Measurements from ENCODE around the gene CUX1.

Gene CUX1

DNA sequence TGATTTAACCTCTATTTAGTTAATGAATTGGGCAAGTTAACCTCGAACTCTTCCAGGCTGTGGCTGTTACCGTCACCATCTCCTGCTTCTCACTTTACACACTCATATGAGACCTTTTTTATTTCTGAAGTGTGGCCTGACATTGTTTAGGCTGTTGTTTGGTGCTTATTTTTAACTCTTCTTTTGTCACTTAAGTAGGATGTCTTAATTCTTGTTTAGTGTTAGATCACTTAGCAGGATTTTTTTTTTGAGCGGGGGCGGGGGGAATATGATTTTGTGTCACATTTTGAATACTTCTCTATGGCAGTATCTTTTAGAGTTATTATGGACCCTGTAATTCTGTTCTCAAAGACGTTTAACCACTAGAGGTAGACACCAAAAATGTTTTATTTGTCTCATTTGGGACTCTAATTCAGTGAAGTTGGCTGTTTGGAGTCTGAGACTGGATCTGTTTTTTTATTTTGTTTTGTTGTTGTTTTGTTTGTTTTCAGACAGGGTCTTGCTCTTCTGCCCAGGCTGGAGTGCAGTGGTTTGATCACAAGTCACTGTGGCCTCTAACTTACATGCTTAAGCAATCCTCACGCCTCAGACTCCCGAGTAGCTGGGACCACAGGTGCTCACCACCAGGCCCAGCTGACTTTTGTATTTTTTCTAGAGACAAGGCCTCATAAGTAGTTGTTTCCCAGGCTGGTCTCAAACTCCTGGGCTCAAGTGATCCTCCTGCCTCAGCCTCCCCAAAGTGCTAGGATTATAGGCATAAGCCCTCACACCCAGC lies 73.5 kb downstream of the CUX1 start:
- Histone ChIP-seq H3K9ac (ENCODE audit: low read depth, low read length) (no peak overlapping the region), H3K9me3 (ENCODE audit: control insufficient read depth, insufficient read depth, low read length) (no peaks in the 10 kb centered on the region; the same call in 1 of the 2 replicates), H3K4me1 (ENCODE audit: insufficient read depth, low read length) (0 out of 2 replicates have a peak, but pooled peaks cover 5% of the 10 kb centered on the region), H3K36me3 (ENCODE audit: insufficient read depth, low read length) (no peaks in the 10 kb centered on the region)

DNA sequence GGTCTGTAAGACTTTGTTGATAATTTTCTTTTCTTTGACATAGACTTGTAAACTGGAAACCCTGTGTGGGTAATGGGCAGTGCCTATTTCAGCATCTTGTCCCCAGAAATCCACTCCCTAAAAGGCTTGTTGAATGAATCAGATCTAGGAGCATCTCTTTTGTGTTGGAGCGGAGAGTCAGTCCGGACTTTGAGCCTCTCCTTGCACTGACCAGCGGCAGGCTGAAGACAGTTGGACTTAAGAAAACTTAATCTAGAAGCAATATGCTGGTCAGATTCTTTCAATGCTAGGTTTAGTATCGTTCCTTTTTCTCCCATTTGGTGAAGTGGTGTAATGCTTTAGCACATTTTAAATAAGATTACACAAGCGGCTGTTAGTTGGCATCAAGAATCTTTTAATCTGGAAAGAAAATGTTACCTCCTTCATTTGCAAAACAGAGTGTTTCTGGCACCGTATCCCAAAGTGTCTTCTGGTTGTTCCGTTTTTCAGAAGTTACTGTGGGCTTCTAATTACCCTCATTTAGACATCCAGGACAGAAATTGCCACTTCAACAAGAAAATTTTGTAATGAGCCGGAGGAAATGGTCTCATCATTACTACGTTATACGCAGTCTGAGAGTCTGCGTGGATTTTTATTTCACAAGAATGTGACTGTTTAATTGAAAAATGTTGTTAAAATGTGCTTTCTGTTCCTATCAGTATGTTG lies 74.7 kb downstream of the CUX1 start:
- Histone ChIP-seq H3K9me3 (ENCODE audit: control insufficient read depth, insufficient read depth, low read length) (no peaks in the 10 kb centered on the region; the same call in 1 of the 2 replicates), H3K9ac (ENCODE audit: low read depth, low read length) (no peak overlapping the region), H3K36me3 (ENCODE audit: insufficient read depth, low read length) (no peaks in the 10 kb centered on the region), H3K4me1 (ENCODE audit: insufficient read depth, low read length) (peaks cover 8% of the 10 kb centered on the region; the same call in 1 of the 2 replicates)

GRCh38 chr7:101893341-101894082 lies 76.1 kb downstream of the CUX1 start:
- H3K4me1 ChIP-seq (ENCODE audit: insufficient read depth, low read length) = peaks cover 8% of the 10 kb centered on the region; the same call in 1 of the 2 replicates
- H3K9me3 ChIP-seq (ENCODE audit: control insufficient read depth, insufficient read depth, low read length) = no peaks in the 10 kb centered on the region; the same call in 1 of the 2 replicates
- no peaks in the 10 kb centered on the region for H3K36me3 ChIP-seq (ENCODE audit: insufficient read depth, low read length)
- no peak overlapping the region for H3K9ac ChIP-seq (ENCODE audit: low read depth, low read length)

GRCh38 chr7:101896316-101896715 lies 78.9 kb downstream of the CUX1 start:
- Histone ChIP-seq H3K4me1 (ENCODE audit: insufficient read depth, low read length) (peaks cover 8% of the 10 kb centered on the region; the same call in 1 of the 2 replicates), H3K9ac (ENCODE audit: low read depth, low read length) (no peak overlapping the region), H3K36me3 (ENCODE audit: insufficient read depth, low read length) (no peaks in the 10 kb centered on the region), H3K9me3 (ENCODE audit: control insufficient read depth, insufficient read depth, low read length) (no peaks in the 10 kb centered on the region; the same call in 1 of the 2 replicates)

DNA sequence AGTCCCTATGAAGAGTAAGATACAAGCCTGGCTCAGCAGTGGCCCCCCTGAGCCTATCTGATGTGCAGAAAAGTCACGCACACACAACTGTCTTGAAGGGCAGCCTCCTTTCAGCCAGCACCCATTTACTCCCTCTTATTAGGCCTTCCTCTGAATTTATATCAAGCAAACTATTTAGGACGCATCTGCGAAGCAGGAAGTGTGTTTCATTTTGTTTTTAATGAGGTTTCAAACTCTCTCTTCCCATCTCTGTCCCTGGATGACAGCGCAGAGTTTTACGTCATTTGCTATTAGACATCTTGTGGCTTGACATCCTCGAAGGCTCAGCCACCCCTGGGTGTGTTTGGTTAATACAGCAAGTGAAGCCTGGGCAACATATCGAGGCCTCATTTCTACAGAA lies 79.5 kb downstream of the CUX1 start:
- H3K9me3 ChIP-seq (ENCODE audit: control insufficient read depth, insufficient read depth, low read length) = no peaks in the 10 kb centered on the region; the same call in 1 of the 2 replicates
- H3K9ac ChIP-seq (ENCODE audit: low read depth, low read length) = no peak overlapping the region
- H3K36me3 ChIP-seq (ENCODE audit: insufficient read depth, low read length) = no peaks in the 10 kb centered on the region
- peaks cover 6% of the 10 kb centered on the region; the same call in 1 of the 2 replicates for H3K4me1 ChIP-seq (ENCODE audit: insufficient read depth, low read length)

- H3K4me1 ChIP-seq (ENCODE audit: insufficient read depth, low read length) = peaks cover 3% of the 10 kb centered on the region; the same call in 1 of the 2 replicates
- H3K9ac ChIP-seq (ENCODE audit: low read depth, low read length) = no peak overlapping the region
- no peaks in the 10 kb centered on the region; the same call in 1 of the 2 replicates for H3K9me3 ChIP-seq (ENCODE audit: control insufficient read depth, insufficient read depth, low read length)
- H3K36me3 ChIP-seq (ENCODE audit: insufficient read depth, low read length) = no peaks in the 10 kb centered on the region
Measured at GRCh38 chr7:101898106-101898505, 80.7 kb downstream of the CUX1 start.

GRCh38 chr7:101899616-101900015 lies 82.2 kb downstream of the CUX1 start:
- Histone ChIP-seq H3K9me3 (ENCODE audit: control insufficient read depth, insufficient read depth, low read length) (no peaks in the 10 kb centered on the region; the same call in 1 of the 2 replicates), H3K9ac (ENCODE audit: low read depth, low read length) (no peak overlapping the region), H3K36me3 (ENCODE audit: insufficient read depth, low read length) (no peaks in the 10 kb centered on the region), H3K4me1 (ENCODE audit: insufficient read depth, low read length) (peaks cover 3% of the 10 kb centered on the region; the same call in 1 of the 2 replicates)

DNA sequence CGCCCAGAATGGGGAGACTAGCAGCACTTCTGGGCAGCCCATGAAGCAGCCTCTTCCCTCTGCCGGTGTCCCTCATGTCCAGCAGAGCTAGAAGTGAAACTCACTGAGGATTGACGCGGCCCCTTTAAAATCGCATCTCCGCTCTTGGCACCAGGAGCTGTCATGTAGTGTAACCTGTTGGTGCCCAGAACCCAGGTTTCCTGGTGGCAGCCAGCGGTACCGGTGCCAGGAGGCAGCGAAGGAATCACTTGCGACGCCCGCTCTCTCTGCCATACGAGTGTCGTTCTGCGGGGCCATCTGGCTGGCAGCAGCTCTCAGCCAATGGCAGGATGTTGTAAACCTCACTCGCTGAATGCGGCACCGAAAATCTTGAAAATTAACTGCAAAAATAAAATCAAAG lies 82.7 kb downstream of the CUX1 start:
- peaks cover 3% of the 10 kb centered on the region; the same call in 1 of the 2 replicates for H3K4me1 ChIP-seq (ENCODE audit: insufficient read depth, low read length)
- H3K36me3 ChIP-seq (ENCODE audit: insufficient read depth, low read length) = no peaks in the 10 kb centered on the region
- no peaks in the 10 kb centered on the region; the same call in 1 of the 2 replicates for H3K9me3 ChIP-seq (ENCODE audit: control insufficient read depth, insufficient read depth, low read length)
- H3K9ac ChIP-seq (ENCODE audit: low read depth, low read length) = no peak overlapping the region

- H3K9me3 ChIP-seq (ENCODE audit: control insufficient read depth, insufficient read depth, low read length) = no peaks in the 10 kb centered on the region
- H3K9ac ChIP-seq (ENCODE audit: low read depth, low read length) = no peak overlapping the region
- no peaks in the 10 kb centered on the region for H3K4me1 ChIP-seq (ENCODE audit: insufficient read depth, low read length)
- no peaks in the 10 kb centered on the region for H3K36me3 ChIP-seq (ENCODE audit: insufficient read depth, low read length)
Measured at GRCh38 chr7:101901661-101902491, 84.5 kb downstream of the CUX1 start.

DNA sequence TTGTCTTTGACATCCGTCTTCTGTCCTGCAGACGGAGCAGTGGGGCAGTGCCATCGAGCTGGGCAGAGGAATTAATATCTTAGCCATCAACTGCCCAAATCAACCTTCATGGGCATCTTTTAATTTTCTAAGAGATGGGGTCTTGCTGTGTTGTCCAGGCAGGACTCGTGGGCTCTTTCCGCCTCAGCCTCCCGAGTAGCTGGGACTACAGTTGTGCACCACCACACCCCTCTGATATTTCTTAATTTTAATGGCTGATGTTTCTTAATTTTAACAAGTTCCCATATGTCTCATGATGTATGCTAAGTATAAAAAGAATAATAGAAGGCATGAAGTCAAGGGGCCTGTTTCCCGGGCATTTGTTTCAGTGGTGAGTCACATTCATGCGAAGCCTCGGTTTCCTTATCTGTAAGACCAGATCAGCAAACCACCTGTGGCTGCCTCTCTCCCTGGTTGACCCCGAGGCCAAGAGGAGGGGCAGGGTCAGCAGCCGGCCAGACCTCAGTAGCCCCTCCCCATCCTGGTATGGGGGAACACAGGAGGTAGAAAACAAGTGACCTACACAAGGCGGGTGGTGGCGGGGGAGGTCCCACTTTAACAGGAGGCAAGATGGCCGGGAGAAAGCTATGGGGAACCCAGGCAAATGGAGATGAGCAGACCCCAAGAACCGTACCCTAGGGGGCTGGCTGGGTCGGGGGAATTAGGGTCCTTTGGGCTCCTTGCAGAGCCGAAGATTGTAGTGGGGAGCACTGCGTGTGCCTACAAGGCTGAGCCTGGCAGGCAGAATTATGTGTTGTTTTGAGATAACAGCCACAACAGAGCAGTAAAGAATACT lies 85.5 kb downstream of the CUX1 start:
- Histone ChIP-seq H3K36me3 (ENCODE audit: insufficient read depth, low read length) (no peaks in the 10 kb centered on the region), H3K9ac (ENCODE audit: low read depth, low read length) (no peak overlapping the region), H3K9me3 (ENCODE audit: control insufficient read depth, insufficient read depth, low read length) (no peaks in the 10 kb centered on the region), H3K4me1 (ENCODE audit: insufficient read depth, low read length) (no peaks in the 10 kb centered on the region)

- Histone ChIP-seq H3K9me3 (ENCODE audit: control insufficient read depth, insufficient read depth, low read length) (no peaks in the 10 kb centered on the region), H3K9ac (ENCODE audit: low read depth, low read length) (no peak overlapping the region), H3K4me1 (ENCODE audit: insufficient read depth, low read length) (no peaks in the 10 kb centered on the region), H3K36me3 (ENCODE audit: insufficient read depth, low read length) (no peaks in the 10 kb centered on the region)
Measured at GRCh38 chr7:101903515-101903868, 86.1 kb downstream of the CUX1 start.

- no peaks in the 10 kb centered on the region for H3K4me1 ChIP-seq (ENCODE audit: insufficient read depth, low read length)
- H3K9ac ChIP-seq (ENCODE audit: low read depth, low read length) = no peak overlapping the region
- no peaks in the 10 kb centered on the region for H3K36me3 ChIP-seq (ENCODE audit: insufficient read depth, low read length)
- no peaks in the 10 kb centered on the region for H3K9me3 ChIP-seq (ENCODE audit: control insufficient read depth, insufficient read depth, low read length)
Measured at GRCh38 chr7:101904019-101904418, 86.6 kb downstream of the CUX1 start.
